ENCODE data around the gene CDKL4. TPM values are rescaled to one million over a fixed set of nuclear protein-coding genes. Genes with fewer than 3 reads are reported as not detected.

The CDKL4 gene
- total RNA-seq, 3 donors from 2014 or later, result 0.33 to 2.6 TPM; not detected in 1

DNA sequence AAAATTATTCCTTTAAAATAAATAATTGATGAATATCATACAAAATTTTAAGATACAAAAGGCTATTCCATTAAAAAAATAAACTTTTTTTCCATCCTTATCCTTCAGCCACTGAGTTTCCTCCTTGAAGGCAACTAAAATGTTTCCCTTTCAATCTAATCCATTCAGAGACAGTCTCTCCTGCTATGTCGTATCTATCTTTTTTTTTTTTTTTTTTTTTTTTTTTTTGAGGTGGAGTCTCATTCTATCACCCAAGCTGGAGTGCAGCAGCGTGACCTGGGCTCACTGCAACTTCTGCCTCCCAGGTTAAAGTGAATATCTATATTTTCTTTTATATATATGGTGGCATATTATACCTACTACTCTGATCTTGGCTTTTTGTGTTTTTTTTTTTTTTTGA lies 91.3 kb downstream of the CDKL4 start:
- Histone ChIP-seq H3K27me3 (no peaks in the 10 kb centered on the region), H3K4me3 (no peak overlapping the region), H3K9me3 (no peaks in the 10 kb centered on the region), H3K4me1 (no peaks in the 10 kb centered on the region), H3K36me3 (no peaks in the 10 kb centered on the region), H3K27ac (no peak overlapping the region)
- intact Hi-C loops (cut with DNase I; ENCODE audit: low total_unique reads), result no loop called here
- TF ChIP-seq POLR2AphosphoS5 (IDR thresholded peaks at IDR 0.05) (no peak), POLR2A (IDR thresholded peaks at IDR 0.05) (no peak), CTCF (IDR thresholded peaks at IDR 0.05) (no peak)
- DNase-seq (ENCODE audit: low spot score in 2 of 2), result no peak

GRCh38 chr2:39150890-39151497 lies 92.8 kb downstream of the CDKL4 start:
- TF ChIP-seq POLR2AphosphoS5 (IDR thresholded peaks at IDR 0.05), result no peak
- TF ChIP-seq CTCF (IDR thresholded peaks at IDR 0.05), result no peak
- no peak for TF ChIP-seq POLR2A (IDR thresholded peaks at IDR 0.05)
- Histone ChIP-seq H3K4me3 (no peak overlapping the region), H3K9me3 (no peaks in the 10 kb centered on the region), H3K36me3 (no peaks in the 10 kb centered on the region), H3K4me1 (no peaks in the 10 kb centered on the region), H3K27me3 (no peaks in the 10 kb centered on the region), H3K27ac (no peak overlapping the region)
- intact Hi-C loops (cut with DNase I; ENCODE audit: low total_unique reads), result no loop called here
- no peak for DNase-seq (ENCODE audit: low spot score in 2 of 2)

- TF ChIP-seq POLR2AphosphoS5 (IDR thresholded peaks at IDR 0.05) (no peak), POLR2A (IDR thresholded peaks at IDR 0.05) (no peak), CTCF (IDR thresholded peaks at IDR 0.05) (no peak)
- no peak for DNase-seq (ENCODE audit: low spot score in 2 of 2)
- Histone ChIP-seq H3K36me3 (no peaks in the 10 kb centered on the region), H3K4me1 (no peaks in the 10 kb centered on the region), H3K27me3 (no peaks in the 10 kb centered on the region), H3K4me3 (no peak overlapping the region), H3K9me3 (no peaks in the 10 kb centered on the region), H3K27ac (no peak overlapping the region)
- intact Hi-C loops (cut with DNase I; ENCODE audit: low total_unique reads), result no loop called here
These were observed 93.6 kb downstream of the CDKL4 start for GRCh38 chr2:39150102-39150562.

DNA sequence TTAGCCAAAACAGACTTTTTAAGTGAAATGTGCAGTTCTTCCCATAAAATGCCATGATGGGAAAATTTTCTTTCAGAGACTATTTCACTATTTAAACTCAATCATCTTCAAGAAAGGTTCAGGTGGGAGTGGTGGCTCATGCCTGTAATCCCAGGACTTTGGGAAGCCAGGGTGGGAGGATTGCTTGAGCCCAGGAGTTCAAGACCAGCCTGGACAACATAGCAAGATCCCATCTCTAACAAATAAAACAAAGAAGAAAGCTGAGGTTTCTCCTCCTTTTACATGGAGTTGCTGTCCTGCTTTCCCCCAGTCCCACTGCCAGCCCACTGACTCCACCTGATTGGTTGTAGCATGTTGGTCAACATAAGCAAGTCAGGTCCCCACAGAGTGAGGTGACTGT lies 97.1 kb downstream of the CDKL4 start:
- H3K27ac ChIP-seq, result no peak overlapping the region
- H3K4me3 ChIP-seq, result no peak overlapping the region
- no peaks in the 10 kb centered on the region for H3K36me3 ChIP-seq
- TF ChIP-seq POLR2A (IDR thresholded peaks at IDR 0.05) (no peak), POLR2AphosphoS5 (IDR thresholded peaks at IDR 0.05) (no peak), CTCF (IDR thresholded peaks at IDR 0.05) (no peak)
- intact Hi-C loops (cut with DNase I; ENCODE audit: low total_unique reads), result no loop called here
- H3K27me3 ChIP-seq, result no peaks in the 10 kb centered on the region
- DNase-seq (ENCODE audit: low spot score in 2 of 2), result no peak
- no peaks in the 10 kb centered on the region for H3K4me1 ChIP-seq
- H3K9me3 ChIP-seq, result no peaks in the 10 kb centered on the region

DNA sequence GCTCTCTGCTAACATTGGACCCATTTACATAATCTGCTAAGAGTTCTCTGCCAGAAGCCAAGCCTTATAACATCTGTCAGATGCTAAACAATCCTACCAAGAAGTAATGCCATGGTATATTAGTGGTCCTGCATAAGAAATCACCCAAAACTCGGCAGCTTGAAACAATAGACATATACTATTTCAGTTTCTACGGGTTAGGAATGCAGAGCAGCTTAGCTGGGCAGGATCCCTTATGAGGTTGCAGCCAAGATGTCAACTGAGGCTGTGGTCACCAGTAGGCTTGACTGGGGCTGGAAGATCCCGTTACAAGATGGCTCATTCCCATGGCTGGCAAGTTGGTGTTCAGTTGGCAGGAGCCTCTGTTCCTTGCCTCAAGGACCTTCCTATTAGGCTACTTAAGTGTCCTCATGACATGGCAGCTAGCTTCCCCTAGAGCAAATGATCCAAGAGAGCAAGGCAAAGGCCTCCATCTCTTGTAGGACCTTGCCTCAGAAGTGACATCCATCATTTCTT lies 97.8 kb downstream of the CDKL4 start:
- DNase-seq (ENCODE audit: low spot score in 2 of 2), result no peak
- intact Hi-C loops (cut with DNase I; ENCODE audit: low total_unique reads), result no loop called here
- no peaks in the 10 kb centered on the region for H3K36me3 ChIP-seq
- TF ChIP-seq POLR2AphosphoS5 (IDR thresholded peaks at IDR 0.05), result no peak
- TF ChIP-seq POLR2A (IDR thresholded peaks at IDR 0.05), result no peak
- TF ChIP-seq CTCF (IDR thresholded peaks at IDR 0.05), result no peak
- H3K27ac ChIP-seq, result no peak overlapping the region
- H3K4me3 ChIP-seq, result no peak overlapping the region
- no peaks in the 10 kb centered on the region for H3K27me3 ChIP-seq
- H3K9me3 ChIP-seq, result no peaks in the 10 kb centered on the region
- H3K4me1 ChIP-seq, result no peaks in the 10 kb centered on the region
